ENCODE results near the gene DOK6.
"Not testable (repeated sequence)": the region's sequence is repeated elsewhere in the genome, so short reads cannot be mapped to it uniquely, and the experiment has no call there.

DOK6 gene

GRCh38 chr18:69400253-69400975 lies at the start of gene DOK6:
Gene DOK6 (plus strand): TSS chr18:69400888.
- DNase-seq (ENCODE audit: low read depth): no peak

DNA sequence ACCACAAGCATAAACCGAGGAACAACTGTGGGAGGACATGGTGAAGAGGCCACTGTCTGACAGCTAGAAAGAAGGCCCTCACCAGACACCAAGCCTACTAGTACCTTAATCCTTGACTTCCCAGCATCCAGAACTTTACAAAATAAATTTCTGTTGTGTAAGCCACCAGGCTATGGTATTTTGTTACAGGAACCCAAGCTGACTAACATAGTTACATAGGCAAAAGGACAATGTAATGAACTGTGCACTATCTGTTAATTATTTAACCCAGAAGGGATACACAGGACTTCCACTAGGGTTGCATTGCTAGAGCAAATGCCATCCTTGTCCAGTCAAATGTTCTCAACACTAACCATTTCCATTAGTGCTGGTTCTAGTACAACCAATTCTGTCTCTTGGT lies 47.7 kb upstream of the DOK6 start:
- DNase-seq (ENCODE audit: low read depth): no peak

DNA sequence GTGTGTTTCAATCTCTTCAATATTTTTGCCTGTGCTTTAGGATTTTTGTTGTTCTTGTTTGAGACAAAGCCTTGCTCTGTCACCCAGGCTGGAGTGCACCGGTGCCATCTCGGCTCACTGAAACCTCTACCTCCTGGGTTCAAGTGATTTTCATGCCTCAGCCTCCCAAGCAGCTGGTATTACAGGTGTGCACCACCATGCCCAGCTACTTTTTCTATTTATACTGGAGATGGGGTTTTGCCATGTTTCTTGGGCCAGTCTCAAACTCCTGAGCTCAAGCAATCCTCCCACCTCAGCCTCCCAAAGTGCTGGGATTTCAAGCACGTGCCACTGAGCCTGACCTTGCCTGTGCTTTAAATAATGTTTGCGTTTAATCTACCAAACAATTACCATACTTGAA lies 43.1 kb upstream of the DOK6 start:
- no peak for DNase-seq (ENCODE audit: low read depth)

DNA sequence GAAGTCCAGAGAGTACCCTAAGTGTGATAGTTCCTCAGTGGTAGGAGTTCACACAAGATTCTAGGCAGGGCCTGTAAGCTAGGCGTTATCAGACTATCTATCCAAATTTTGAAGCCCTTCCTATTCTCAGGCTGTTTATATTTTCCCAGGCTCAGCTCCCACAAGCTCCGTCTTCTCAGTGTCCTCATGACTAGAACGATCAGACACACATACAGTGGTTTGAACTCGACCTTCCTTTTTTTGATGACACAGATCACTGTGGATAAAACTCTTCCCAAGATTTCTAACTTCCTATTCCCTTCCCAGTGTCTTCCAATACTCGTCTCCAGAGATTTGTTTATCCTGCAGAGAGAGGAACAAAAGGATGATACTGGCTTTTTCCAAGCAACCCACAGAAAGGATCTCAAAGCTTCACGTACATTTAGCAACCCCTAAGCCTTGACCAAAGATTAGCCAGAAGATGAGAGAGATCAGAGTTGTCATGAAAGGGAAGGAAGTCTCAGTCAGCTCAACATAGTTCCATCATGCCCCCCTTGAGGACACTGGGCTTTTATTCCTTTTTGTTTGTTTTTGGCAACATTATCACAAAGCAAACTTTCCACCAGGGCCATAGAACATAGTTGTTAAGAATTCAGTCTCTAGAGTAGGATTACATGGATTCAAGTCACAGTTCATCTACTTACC lies 42.3 kb upstream of the DOK6 start:
- no peak for DNase-seq (ENCODE audit: low read depth)

- not testable (repeated sequence) for DNase-seq (ENCODE audit: low read depth)
Measured at GRCh38 chr18:69359768-69360167, 40.9 kb upstream of the DOK6 start.

GRCh38 chr18:69364930-69365329 lies 35.8 kb upstream of the DOK6 start:
- DNase-seq (ENCODE audit: low read depth): no peak

GRCh38 chr18:69365658-69366057 lies 35.0 kb upstream of the DOK6 start:
- no peak for DNase-seq (ENCODE audit: low read depth)

GRCh38 chr18:69367104-69367503 lies 33.6 kb upstream of the DOK6 start:
- DNase-seq (ENCODE audit: low read depth): no peak

DNA sequence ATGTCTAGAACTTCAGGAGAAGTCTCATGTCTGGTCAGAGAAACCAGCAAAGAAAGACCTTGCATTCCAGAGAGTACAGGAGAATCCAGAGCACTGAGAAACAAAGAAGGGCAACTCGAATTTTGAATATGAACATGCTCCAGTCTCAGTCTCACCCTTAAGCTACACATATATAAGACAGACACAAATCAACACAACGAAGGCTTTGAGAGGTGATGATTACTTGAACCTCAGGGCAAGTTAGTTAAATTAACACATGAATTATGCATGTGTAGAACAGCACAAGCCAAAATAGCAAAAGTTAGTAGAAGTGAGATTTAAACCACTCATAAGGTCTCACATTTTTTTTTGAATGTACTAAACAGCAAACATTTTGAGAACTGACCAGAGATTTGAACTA lies 29.0 kb upstream of the DOK6 start:
- DNase-seq (ENCODE audit: low read depth): no peak

GRCh38 chr18:69380324-69380723 lies 20.4 kb upstream of the DOK6 start:
- no peak for DNase-seq (ENCODE audit: low read depth)

DNA sequence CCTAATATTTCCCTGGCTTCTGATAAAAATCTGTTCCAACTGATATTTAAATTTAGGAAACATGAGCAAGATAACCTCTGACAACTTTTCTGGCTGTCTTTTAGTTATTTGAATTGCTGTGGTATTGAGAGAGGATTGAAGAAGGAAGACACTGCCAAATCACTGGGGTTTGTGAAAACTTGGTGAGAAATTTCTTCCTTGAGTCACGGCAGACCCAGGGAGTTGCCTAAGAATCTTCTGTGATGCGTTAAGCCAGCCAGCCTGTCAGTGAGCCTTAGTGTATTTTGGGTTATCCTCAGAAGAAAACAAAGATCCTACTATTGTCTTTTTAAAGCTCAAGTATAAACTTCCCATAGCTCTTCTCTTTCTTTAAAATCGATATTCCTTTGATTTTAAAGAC lies 17.5 kb upstream of the DOK6 start:
- no peak for DNase-seq (ENCODE audit: low read depth)

DNA sequence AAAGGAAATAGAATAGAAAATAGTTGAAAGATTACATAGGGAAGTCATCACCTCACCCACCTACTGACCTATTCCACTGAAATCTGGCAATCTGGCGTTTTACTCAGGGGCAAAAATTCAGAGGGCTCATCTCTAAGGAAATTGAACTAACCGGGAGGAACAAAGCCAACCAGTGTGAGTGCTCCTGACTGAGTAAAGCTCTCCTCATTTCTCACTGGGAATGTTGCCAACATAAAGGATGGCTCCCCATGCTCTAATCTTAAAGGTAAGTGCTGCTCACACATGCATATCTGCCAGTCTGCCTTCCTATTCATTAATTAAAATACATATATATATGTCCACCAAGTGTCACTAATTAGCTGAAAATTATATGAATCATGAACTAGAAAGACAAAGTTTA lies 13.5 kb upstream of the DOK6 start:
- DNase-seq (ENCODE audit: low read depth): no peak

- DNase-seq (ENCODE audit: low read depth): no peak
Measured at GRCh38 chr18:69388222-69388621, 12.5 kb upstream of the DOK6 start.

GRCh38 chr18:69397096-69397495 lies 3.6 kb upstream of the DOK6 start:
- no peak for DNase-seq (ENCODE audit: low read depth)

DNA sequence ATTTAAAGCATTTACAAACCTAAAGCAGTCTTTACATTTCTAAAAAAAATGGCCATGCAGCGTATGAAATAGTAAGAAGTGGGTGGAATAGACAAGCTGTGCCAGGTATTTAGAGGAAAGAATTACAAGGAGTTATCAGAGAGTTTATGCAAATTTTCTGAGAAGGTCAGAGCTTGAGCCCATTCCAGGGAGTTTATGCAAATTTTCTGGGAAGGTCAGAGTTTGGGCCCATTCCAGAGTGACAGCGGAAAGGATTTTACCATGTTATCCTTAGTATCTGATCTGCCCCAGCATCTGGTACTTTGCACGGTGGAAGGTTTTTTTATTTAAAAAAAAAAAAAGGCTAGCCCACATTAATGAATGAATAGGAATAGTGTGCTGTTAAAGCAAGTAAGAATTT lies 1.4 kb upstream of the DOK6 start:
- DNase-seq (ENCODE audit: low read depth): no peak

GRCh38 chr18:69400976-69401225 lies 213 bp downstream of the DOK6 start:
- DNase-seq (ENCODE audit: low read depth): no peak

GRCh38 chr18:69401226-69401971 lies 711 bp downstream of the DOK6 start:
- no peak for DNase-seq (ENCODE audit: low read depth)

- no peak for DNase-seq (ENCODE audit: low read depth)
Measured at GRCh38 chr18:69401972-69402532, 1.4 kb downstream of the DOK6 start.

DNA sequence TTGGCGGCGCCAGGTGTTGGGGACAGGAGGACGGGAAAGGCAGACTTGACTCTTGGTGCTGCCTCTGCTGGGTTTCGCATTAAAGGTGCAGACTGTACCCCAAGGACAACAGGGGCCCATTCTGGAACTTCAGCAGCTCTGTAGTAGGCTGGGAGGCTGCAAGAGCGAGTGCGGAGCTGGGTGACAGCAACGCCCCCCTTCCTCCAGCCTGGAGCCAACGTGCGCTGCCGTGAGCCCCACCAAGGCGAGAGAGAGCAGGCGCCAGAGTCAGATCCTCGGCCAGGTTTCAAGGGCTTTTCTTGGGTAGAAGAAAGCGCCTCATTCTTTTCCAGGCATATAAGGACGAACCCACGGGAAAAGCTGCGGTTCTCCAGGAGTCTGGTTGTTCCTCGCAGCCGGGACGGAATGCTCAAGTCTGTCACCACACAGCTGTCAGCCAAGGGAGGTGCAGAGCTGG lies 1.9 kb downstream of the DOK6 start:
- no peak for DNase-seq (ENCODE audit: low read depth)

GRCh38 chr18:69408522-69408921 lies 7.8 kb downstream of the DOK6 start:
- DNase-seq (ENCODE audit: low read depth): no peak

GRCh38 chr18:69411199-69411598 lies 10.5 kb downstream of the DOK6 start:
- DNase-seq (ENCODE audit: low read depth): no peak

- DNase-seq (ENCODE audit: low read depth): no peak
Measured at GRCh38 chr18:69414184-69414583, 13.5 kb downstream of the DOK6 start.

DNA sequence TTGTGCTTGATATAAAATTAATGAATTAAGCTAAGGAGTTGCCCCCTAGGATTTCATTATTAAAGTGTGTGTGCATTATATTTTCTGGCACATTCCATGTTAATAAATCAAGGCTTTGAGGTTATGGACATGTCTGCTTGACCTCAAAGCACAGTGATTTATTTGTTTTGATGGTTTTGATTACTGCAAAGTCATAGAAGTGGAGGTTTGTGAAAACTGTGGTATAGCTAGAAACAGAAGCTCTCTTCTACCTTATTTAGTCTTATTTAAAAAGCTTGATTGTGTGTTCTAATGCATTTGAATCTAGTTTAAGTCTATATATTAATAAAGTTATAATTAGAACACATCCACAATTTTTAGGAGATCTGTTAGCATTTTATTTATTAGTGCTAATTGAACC lies 32.2 kb downstream of the DOK6 start:
- DNase-seq (ENCODE audit: low read depth): no peak
